HG02885 (cell line): Measurements from ENCODE around the gene SHTN1.

Experiments
- ATAC-seq: cut with Tn5 transposase; IDR thresholded peaks from one replicate; pipeline ENCODE4 v1.9.1; 2021; ENCODE audit warnings: mild to moderate bottlenecking; ENCODE audit not compliant: unreplicated experiment, poor library complexity

Gene SHTN1

DNA sequence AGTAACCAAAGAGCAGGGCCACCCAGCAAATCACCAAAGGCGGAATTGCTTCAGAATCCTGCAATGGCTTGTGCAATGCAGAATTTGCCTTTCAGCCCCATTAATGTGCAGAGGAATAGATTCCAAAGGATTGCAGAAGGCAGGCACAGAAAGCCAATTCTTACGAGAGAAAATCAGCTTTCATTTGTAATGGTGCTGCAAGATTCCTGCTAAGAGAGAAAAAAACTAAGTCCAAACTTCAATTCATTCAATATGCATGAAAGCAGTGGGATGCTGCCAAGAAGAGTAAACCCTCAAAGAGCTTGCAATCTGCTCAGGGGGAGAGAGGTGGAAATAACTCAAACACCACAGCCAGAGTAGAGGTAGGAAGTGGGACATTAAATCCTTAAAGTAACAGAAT, 85.3 kb downstream of the SHTN1 start:
- ATAC-seq: no peak

DNA sequence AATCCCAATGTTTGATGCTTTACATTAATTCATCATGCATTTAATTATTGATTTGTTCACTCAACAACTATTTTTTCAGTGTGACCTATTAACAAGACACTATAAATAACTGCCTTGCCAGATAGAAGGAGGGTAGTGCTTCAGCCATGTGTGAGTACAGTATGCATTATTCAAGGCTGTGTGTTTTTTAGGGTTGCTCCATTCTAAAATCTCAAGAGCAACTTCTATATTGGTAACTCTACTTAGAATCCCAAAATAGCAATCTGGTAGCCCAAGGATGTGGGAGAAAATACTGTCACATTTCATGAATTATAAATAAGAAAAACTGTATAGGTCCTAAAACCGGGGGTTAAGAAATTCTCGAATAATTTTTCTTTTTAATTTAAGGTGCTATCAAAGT, 85.8 kb downstream of the SHTN1 start:
- no peak for ATAC-seq

DNA sequence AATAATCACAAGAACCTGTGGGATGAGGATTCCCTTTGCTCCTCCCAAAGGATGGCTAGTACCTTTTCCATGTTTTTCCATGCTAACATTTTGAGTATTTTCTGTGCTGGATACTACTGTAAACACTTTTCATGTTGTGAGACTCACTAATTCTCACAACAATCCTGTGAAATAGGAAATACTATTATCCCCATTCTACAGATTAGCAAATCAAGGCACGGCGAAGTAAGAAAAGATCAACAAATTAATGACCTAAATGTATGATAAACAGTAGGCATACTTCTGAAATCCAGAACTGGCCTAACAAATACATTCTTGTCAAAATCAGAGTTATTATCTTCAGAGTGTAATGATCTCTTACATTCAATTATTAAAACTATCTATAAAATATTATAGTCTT, 86.4 kb downstream of the SHTN1 start:
- ATAC-seq: no peak

DNA sequence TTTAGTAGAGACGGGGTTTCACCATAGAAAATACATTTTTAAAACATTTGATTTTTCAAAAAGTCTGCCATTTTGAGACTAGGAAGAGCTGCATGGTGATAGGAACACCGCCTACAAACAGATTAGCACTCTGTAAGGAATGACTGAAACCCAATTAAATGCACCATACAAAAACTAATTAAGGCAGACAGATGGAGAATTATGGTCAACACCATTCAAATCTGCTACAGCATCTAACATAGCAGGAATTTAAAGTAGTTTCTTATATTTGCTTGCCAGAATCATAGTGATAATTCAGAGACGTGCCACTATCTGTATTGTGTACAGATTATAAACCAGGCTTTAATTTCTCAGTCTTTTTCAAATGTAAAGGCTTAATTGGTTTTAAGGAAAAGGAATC, 87.5 kb downstream of the SHTN1 start:
- ATAC-seq: no peak

DNA sequence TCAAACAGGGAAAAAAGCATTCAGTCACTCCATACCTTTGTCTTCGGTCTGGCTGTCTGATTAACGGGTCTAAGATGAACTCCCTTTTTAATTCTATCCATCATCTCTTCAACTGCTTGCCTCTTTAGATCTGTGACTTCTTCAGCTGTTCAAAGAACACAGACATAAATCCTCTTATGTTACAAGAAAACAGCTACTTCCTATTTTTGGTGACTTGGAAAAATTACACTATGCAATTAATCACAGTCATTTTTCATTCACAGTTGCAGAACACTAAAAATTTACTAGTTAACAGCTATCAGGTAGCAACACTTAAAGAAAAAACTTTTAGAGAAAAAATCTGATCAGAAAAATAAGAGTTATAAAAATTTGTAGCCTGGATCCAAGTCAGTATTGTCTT, 89.6 kb downstream of the SHTN1 start:
- no peak for ATAC-seq

DNA sequence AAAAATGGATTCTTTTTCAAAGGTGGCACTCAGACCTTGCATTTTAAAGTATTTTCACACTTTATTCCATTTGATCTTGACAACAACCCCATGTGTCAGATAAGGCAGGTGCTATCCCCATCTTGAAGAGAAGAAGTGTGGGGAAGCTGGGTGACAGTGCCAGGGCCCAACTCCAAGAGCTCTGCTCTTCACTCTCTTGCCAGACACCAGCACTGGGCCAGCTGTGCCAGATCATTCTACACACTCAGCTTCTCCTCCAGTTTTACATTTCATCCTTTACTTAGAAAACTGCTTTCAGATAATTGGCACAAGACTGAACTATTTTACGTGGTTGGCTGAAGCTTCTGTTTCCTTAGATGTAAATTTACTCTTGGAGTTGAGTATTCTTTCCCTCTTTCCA, 91.3 kb downstream of the SHTN1 start:
- ATAC-seq: no peak

DNA sequence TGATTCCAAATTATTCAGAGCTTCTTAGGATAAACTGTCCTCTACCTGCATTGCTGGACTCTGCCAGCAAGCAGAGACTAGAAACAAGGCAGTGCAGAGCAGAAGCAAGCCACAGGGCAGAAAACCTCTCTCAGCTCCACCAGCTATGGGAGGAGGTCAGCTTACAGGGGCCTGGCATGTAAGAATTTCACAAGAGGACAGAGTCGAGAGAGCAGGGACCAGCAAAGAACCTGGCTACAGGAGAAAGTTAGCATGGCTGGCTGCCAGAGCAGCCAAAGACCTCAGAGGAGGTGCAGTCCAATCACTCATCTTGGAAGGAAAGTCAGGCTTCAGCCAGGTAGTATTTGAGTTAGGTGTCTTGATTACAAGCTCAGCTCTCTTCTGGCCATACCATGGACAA, 92.8 kb downstream of the SHTN1 start:
- no peak for ATAC-seq

DNA sequence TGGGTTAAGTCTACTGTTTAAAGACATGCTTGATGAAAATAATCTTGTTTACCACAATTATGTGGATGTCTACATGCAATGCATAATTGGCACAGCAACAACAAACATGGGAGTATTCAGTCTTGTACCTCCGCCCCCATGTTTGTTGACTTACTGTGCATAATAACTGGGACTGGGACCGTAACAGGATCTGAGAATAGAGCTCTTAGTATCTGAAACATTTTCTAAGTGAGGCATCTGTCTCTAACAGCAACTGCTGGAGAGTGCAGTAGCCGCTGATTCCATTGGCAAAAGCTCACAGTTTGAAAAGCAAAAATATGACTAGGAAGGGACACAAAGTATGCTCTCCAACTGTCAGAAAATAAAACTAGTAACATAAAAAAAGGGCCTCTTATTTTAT, 94.1 kb downstream of the SHTN1 start:
- no peak for ATAC-seq

DNA sequence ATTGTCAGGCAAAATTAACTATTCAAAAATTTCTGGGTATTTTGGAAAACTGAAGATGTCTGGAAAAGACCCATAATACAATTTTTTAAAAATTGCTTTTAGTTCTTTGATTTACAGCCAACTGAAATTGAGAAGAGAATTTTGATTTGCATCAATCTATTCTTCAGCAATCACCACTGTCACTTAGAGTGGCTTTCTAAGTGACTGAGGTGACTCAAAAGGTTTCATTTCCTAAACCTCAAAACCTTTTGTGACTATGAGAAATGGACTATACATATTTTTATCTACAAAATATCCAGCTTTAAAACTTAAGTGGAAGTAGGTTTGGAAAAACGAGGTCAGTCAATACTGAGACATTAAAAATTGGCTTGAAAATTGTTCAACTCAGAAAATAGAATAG, 95.7 kb downstream of the SHTN1 start:
- ATAC-seq: no peak

DNA sequence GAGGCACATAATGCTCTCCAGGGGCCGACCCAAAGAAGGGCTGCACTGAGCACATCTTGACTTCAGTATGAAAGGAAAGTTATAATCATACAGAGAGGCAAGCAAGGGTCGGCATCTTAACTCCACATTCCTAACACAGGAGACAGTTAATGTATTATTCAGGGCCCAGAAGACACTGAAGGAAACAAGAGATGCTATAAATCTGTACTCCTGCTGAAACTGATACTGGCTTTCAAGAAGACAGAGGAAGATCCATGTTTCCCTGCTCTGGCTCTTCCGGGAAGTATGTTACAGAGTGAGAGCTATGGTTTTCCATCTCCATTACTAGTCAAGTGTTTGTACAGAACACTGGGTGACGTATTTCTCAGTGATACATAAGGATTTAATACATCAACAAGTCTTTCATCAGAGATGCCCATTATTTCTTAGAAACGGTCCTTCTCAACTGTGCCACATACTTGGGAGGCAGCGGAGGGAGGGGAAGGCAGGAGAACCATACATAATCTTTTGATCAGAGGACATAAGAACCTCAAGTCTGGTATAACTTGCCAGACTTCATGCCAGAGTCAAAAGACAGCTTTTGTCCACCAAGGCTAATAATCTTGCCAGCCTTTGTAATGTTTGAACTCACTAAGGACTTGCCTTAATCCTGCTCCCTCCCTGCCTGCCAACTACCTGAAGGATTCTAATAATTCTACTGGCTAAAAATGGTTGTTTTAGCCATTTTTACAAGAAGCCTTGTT, 97.6 kb downstream of the SHTN1 start:
- ATAC-seq: no peak

DNA sequence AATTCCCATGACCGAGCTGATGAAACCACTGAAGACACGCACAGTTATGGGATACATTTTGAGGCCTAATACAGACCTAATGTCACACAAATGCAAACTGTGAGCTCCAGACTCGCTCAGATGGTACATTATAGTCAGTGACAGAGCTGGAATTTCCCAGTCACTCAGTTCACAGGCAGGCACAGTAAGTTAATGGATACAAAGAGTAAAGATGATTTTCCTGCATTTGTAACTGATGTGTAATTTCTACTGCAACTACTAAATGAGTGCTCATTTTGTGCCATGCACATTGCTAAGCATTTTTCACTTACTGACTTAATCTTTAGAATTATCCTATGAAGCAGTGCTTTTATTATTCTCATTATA, 99.2 kb downstream of the SHTN1 start:
- ATAC-seq: no peak

DNA sequence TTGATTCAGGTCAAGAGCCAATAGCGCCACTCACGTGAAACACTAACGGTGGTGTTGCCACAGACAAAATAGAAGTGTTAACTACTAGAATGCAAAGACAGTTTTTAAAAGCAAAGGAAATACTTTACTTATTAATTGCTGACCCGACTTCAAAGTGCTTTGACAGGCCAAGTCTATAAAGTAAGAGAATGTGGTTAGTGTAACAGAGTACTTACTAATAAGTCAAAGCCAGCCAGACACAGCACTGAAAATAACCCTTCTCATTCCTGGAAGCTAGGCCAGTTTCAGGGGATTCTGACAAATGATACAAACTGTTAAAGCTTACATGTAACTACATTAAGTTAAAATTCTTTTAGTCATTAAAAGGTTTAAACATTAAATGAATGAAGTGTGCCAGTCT, 105.4 kb downstream of the SHTN1 start:
- ATAC-seq: no peak

DNA sequence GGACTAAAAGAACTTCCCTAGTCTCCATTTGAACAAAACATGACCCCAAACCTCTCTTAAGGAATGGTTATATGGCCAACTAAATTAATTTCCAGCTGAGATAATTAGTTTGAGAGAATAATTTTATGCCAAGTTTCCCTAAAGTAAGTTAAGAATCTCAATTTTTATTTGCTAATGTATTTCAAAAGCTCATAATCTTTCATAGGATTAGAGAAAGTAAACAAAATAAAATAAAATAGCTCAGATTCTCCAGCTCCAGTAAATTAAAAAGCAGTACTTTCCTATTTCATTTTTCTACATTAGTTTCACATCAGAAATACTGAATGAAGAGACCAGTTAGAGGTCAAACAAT, 111.3 kb downstream of the SHTN1 start:
- ATAC-seq: no peak

DNA sequence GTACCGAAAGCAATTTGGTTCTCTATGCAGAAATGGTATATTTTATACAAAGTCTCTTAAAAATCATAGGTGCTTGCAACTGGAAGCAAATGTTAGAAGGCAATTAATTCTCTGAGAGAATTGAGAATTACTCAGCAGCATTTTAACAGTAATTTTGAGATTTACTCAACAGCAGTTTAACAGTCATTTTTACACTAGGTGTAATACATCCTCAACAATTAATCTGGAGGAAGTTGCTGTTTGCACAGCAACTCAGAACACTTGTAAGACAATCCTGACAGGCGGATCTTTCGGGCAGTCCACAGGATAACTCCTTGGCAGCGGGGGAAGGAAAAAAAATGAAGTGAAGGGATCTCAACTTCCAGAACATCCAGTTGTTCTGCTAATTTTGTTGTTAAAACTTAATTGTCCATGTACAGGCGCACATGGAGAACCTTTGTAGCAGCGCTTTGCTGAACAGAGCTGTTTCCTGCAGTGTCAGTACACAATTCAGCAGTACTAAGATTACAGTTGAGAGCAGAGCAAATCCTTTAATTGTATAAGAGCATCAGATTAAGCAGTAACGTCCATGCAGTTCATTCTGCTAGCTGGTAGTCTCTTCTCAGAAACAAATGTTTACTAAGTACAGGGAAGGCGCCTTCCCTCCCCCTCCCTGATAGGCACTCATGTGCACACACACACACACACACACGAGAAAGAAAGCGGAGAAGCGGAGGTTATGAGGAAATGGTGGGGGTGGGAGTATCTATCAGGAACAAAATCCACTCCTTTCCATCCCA, 111.9 kb downstream of the SHTN1 start:
- ATAC-seq: no peak

DNA sequence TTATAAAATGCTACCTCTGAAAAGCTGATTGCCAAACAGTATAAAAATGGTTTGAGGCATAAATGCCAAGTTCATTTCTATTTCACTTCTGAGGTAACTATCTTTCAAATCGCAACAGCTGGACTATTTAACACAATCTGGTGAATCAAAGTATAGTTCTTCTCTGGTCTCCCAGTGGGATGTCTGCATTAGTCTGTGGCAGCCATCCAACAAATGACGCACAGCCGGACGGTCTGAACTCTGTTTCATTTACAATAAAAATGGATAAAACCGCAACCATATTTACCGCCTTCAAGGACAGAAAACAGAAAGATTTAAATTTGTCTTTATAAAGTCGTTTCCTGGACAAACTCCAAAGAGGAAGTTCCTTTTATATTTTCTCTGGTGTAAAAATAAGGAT, 113.8 kb downstream of the SHTN1 start:
- no peak for ATAC-seq

DNA sequence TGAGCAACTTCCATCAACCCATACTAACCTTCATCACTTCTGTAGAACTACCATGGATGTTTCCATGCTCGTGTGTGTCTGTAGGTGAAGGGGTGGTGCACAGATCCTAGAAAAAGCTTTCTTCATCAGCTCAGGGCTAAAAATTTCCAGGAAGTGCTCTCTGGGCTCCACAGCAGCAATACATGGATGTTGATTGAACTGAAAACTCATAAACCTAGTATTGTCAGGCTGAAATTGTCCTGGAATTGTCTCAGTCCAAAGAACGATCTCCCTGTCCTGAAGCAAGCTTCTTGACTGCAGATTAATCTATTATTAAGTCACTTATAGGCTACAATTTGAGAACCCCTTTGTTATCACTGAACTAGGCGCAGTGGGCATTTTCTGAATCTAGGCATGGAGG, 115.9 kb downstream of the SHTN1 start:
- ATAC-seq: no peak

DNA sequence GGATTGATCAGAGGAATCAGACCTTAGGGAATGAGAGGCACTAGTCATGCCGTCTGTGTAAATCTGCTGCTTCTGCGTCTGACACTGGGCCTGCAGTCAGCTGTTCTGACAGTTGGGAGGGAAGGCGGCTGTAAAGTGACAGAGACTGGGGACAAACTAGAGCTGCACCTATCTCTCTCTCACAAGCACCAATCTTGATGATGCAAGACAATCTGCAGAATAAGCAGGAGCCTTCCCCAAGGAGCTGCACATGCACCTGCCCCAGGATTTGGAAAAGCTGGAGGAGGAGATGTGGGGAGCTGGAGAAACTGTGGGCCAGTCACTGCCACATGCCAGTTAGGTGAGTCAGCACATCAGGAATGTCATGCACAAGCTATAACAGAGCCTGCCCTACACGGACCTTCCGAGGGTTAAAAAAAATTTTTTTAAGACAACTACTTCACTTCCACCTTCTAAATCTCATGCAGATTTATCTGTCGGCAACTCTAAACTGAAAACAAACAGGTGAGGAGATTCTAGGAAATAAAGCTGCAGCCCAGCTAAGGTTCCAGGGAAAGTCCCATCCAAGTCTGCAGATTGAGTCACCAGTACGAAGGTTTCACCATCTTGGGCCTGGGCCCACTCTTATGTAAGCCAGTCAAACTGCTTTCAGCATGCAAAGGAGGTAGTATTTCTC, 116.5 kb downstream of the SHTN1 start:
- no peak for ATAC-seq

DNA sequence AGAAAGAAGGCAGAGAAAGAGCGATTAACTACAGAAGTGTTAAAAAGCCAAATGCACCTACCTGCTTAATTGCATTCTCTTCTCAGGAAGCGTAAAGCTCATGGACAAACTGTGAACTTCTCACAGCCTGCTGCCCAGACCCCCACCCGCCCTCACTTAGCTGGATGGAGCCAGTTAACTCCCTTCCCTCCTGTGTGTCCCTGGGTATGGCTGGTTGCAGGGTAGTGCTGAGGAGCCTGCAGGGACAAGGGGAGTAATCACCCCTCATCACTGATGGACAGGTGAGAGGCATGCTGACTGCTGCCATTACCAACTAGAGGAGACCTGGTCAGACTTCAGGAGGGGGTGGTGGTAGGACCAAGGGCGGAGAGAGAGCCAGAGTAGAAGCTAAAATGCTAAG, 118.2 kb downstream of the SHTN1 start:
- ATAC-seq: no peak

DNA sequence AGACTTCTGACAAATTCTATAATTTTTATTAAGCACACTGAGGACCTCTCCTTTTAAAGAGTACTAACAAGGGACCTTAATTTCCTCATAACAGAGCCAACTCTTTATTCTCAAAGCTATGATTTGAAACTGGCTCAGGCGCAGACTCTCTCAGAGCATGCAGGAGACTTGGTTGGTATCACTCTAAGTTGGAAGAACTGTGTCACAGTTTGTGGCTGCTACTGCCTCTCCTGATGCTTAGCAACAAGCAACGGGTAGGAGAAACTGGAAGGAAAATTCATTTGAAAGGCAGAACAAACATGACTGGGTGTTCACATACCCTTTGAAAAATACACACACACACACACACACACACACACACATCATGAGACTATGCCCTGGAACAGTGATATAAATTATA, 122.3 kb downstream of the SHTN1 start:
- ATAC-seq: no peak

DNA sequence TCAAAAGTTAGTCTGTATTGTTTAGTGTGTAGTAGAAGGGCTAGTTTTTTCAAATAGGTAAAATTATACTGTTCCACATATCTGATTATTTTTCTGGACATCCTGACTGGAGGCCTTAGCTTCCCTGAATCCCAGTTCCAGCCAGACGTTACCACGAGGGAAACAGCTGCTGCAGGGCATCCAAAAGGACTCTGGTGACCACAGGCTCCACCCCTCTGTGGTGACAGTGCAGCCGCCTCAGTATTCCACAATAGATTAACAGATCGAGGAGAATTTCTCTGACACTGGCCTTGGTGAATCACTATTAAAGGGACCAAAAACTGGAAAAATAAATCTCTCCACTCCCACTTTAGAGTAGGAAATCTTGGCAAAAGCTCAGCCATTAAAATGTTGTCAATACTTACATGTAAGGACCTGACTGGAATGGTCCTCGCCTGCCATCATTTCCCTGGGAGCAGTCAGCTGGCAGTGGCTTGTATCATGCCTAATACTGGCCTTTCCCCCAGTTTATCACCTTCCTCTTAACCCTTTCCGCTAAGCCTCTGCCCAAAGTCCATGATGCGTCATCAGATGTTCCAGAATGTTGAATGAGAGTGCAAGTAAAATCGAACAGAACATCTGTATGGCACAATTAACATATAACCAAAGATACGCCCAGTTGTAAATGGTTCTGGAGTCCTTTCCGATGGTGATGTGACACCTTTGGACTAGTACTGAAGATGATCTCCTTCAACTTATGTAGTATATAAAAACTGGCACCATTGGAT, 124.1 kb downstream of the SHTN1 start:
- ATAC-seq: no peak

DNA sequence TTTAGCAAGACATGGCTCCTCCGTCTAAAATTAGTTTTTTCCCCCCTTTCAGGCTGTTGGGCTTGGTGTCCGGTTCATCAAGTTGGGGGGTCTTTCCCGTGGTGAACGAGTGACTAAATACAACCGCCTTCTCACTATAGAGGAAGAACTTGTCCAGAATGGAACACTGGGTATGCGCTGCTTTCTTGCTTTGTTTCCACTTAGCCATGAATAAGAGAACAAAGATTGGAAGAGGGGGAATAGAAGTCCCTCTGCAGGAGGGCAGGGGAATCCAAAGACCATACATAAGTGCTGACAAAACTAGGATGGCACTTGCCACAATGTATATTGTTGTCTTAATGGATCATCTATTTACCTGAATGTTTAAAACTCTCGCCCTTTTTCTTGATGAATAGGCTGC, 125.2 kb downstream of the SHTN1 start:
- no peak for ATAC-seq
